DMS 273 (cell line): ENCODE data around the gene STARD13.
A peak's percentile ranks its signal among the peaks of the same experiment; 100 is the strongest.

Experiments used
- DNase-seq: peaks from one replicate; lab custom pipeline; 2025; ENCODE audit not compliant: unreplicated experiment; lab: John Stamatoyannopoulos, UW

Gene STARD13

DNA sequence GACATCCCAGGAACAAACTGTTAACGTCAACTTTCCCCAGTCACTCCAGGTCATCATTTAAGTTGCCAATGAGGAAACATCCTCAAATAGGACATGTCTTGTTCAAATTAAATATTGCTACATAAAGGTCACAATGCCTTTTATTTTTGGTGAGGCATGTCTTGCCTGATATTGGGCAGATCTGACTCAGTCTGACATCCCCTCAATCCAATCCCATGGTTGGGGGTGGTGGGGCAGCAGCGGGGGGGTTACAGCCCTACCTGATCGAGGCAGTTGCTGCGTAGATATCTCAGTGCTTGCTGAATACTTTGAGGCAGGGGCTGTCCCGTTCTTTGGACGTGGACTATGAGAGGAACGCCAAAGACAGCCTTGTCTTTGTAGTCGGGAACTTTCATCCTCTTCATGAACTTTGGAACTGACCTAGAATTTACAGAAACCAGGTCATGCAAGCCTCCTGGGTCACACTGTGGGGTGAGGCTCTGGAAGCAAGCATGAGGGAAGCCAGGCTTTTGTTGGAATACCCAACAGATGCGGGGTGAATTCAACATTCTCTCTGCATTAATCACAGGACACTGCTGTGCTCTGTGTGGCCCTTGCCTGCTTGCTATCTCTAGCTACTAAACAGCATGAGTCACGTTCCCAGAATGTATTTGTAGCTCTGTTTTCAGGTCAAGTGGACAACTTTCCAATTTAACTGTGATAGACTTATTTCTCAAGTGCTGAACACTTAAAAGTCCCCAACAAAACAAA, 159.6 kb downstream of the STARD13 start:
- DNase-seq: peak; percentile 67

DNA sequence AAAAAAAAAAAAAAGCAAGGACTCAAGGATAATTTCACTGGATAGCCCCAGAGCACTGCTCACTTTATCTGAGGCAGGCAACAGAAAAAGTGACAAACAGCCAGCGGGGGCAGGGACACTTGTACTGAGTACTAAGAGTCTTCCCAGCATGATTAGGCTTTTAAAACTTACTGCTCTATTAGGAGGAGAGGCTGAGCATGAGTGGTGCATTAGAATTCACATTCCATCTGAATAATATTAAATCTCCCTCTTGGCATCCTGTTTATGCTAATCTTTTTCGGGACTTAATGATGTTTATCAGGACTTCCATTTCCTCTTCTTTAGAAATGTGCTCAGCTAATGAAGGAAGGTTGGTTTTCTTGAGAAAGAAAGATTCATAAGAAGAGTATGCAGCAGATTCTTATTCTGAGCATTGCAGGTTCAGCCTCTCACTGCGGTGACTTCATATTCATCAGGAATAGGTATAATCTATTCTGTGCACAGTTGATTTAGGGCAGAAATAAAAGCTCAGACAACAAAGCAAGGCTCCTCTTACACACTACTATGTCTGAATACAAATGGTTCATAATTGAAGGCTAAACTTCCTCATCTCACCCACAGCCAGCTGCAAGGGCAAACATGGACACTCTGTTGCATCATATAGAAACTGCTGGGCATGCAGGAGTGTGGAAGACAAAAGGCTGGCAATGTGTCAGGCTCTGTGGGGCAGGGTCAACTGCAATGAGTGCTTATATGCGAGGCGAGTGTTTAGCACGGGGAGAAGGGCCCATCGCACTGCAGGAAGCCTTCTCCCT, 162.3 kb downstream of the STARD13 start:
- DNase-seq: no peak

DNA sequence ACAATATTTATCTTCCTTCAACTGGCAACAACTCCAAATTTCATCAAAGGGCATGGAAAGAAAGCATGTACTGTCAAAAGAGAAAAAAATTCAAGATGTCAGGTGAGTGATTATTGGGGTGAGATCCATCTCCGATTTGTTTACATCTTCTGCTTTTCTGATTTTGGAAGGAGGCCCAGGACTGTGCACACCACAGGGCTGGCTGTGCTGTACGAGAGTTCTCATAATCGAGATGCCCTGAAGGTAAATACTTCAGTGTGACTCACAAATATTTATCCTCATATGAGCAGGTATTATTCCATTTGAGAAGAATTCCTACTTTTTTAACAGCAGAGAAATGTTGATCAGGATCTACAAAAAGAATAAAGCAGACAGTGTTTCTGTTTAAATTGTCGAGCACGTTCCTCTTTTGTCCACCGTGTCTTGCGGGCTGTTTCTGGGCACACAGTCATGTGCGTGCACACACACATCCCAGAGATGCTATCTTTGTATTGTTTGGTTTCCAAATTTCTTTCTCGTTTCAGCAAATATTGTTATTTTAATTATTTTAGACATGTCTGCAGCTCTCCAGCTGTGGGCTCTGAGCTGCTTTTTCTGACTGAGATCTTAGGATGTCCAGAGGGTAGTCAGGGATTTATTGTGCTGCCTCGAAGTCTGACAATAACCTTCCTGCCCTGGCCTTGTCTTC, 165.6 kb downstream of the STARD13 start:
- no peak for DNase-seq

DNA sequence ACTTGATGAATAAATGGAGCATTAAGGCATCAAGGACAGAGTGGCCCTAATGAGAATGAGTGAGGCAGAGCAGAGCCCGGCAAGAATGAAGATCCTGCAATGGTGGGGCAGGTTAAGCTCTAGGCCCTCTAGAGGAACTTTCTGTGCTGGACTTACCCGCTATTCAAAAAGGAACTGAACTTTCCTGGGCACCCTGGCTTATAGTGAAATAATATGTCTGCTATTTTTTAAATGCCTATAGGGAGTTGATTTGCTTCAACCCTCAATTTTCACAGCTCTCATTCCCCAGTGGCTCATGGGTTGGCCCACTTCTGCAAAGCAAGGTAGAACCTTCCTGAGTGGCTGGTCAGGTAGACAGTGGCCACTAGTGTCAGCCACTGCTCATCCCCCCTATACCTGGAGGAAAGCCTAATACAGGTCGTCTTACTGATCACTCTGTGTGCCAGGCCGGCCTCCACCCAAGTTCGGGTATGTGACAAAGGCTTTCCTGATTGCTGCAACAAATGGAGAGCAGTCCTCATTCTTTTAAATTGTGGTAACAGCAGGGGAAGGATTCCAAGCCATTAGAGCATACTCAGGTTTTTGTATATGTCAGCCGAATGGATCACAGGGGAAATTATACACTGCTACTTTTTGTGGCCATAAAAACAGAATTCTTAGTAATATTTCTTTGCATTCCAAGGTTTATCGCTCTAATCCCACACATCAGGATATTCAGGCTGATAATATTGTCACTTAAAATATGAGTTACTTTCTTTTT, 166.4 kb downstream of the STARD13 start:
- DNase-seq: no peak

DNA sequence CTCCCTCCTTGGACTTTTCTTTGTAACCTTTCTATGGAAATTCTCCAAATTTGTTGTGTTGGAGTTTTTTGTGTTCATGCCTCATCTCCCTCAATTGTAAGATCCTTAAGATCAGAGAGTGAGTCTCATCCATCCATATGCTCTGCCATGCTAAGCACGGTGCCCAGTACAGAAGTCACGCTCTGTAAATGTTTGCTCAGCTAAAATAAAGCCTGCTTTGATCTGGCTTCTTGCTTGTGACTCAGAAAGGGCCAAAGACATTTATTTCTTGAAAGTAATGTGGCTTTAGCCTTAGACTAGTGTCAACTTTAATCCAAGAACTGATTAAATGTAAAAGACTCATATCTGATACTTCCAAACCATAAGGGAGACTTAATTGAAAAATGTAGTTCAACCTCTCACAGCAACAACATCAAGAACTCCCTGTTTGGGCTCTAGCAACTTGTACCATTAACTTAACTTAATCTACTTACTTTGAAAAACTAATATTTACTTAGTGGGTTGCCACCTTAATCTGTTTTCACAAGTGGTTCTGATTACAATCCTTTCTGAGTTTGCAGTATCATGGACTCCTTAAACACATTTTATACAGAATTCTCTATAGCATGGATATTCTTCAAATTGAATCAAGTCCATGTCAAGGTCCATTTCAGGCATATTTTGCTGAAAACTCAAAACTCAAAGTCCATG, 169.1 kb downstream of the STARD13 start:
- DNase-seq: no peak

DNA sequence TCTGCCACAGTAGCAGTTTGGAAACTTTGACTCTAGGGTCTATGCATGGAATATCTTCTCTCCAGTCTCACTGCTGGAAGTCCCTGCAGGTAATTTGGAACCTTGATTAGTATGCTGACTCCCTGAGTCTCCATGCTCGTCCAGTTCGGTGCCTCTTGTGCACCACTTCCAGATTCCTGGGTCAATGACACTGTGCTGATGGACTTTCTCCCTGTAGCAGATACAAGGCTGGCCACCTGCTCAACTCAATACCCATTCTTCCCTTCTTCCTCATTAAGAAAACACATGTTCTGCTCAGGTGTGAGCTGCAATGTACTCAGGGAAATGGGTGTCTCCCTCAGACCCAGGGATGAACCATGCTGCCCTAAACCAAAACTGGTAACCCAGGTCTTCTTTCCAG, 170.3 kb downstream of the STARD13 start:
- no peak for DNase-seq

DNA sequence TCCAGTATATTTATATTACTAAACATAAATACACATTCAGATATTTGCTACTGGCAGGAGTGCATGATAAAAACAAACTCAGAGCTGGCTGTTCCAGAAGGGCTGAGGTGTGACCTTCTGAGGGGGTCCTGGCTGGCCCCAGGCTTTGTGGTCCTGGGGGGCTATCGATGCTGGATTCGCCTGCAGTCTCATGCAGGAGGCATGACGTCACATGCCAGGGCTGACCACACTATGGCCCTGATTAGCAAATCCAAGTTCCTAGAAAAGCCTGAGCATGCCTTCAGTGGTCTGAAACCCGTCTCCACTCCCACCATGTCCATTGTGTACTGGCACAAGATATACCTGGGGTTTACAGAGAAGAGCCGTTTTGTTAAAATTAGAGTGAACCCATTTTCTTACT, 171.4 kb downstream of the STARD13 start:
- no peak for DNase-seq

DNA sequence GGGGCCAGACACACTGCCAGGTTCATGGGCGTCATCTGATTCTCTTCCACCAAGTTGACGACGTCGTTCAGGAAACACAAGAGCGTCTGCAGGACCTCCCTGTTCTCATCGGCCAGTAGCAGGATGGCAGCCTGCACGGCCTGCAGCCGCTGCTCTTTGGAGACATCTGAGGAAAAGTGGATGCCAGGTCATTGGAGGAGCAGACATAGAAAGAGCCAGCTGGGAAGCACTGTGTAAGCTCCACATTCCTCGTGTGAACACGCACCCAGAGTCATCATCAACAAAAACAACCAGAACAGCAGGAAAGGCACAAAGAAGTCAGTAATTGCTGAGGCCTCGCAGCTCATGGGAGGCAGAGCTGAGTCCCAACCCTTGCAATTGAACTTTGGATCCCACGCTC, 172.8 kb downstream of the STARD13 start:
- DNase-seq: no peak

DNA sequence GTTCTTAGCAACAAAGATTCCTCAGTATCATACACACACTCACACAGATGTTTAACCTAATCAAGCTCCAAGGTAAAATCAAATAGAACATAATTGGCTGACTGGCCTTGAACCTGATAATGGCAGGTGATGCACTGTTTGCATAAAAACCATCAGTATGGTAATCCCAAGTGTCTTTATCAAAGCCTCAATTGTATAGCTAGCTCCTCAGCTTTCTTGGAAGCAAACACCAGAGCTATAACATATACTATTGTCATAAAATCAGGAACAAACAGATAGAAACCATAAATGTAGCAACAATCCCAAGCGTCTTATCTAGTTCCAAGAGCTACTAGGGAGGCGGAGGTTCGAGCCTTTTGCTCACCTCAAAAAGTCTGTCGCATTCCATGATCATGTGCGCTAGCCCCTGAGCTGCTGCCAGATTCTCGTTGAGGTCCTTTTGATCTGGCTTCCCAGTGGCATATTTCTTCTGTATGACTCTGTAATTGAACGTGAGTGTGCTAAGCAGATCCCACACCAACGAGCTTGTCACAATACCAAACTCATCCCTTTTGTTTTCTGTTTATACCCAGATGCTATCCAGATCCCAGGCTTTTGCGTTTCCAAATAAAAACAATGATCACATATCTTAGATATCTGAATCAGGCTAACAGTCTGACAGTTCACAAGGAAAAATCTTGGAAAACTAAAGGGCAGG, 174.0 kb downstream of the STARD13 start:
- no peak for DNase-seq

DNA sequence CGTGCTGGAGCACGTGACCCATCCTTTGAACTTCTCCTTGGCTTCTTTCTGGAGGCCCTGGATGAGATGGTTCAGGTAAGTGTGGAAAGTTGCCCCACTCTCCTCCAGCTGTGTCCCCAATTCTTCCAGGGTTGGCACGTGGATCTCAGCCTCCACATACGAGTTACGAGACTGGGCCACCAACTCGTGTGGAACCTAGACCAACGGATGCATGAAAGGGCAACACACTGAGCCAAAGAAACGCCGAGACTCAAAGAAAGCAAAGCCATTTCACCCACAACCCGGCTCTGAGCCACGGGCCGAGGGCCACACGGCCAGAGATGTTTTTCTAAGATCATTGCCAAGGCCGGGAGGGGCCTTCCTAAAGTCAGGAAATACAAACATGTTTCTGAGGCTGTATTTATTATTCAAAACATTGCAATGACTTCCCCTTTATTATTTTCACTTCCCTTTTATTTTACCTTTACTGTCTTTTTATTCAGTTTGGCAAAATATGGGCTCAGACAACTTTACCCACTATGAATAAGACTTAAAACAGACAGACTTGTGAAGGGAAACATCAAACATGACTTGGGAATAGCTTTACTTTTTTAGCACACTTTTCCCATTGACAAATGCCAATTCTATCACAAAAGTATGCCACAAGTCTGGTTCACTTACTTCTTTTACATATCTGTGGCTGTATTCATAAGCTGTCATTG, 174.7 kb downstream of the STARD13 start:
- no peak for DNase-seq

DNA sequence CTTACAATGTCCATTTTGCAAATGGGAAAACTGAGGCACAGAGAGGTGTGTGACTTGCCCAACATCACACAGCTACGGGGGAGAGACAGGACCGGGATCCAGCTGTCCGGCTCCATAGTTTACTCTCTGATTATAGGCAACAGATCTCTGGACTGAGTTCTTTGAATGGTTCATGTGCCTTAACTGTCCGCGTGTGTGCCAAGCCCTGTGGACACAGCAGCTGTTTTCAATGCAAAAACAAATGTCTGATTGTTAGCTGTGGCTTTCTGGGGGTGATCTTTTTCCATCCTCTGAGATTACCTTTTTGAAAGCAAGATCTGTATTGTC, 175.2 kb downstream of the STARD13 start:
- no peak for DNase-seq

DNA sequence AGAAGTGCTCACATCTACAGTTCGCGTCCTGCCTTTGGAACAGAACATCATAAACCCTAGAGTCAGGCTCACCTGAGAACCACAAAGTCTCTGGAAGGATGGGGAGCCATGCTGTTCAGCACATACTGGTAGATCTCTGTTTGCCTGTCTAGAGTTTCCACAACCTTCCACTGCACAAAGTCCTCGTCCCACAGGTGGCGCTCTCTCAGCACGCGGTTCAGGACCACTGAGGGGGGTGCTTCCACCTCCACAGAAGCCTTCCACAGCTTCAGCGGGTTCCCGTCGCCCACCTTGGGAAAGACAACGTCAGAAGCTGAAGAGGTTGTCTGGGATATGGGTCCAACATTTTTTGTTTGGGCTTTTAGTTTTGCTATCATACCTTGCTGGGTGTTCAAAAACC, 175.8 kb downstream of the STARD13 start:
- peak; percentile 12 for DNase-seq

DNA sequence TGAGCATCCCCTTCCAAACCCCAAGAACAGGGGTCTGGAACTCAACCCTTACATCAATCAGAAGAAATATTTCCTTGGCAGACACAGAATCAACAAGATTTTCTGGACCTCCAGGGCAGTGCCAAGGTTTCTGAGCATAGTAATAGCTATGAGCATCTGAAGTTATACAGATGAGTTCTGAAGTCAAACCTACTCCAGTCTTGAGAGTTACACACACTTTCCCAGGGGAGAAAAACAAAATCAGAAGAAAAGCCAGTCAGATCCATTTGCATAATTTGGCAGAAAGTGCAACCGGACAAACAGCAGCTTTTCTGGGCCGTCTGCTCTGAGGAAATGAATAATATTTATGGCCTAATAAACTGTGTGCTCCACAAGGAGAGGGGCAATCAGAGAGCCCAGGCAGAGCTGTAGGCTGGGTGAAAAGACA, 176.3 kb downstream of the STARD13 start:
- no peak for DNase-seq

DNA sequence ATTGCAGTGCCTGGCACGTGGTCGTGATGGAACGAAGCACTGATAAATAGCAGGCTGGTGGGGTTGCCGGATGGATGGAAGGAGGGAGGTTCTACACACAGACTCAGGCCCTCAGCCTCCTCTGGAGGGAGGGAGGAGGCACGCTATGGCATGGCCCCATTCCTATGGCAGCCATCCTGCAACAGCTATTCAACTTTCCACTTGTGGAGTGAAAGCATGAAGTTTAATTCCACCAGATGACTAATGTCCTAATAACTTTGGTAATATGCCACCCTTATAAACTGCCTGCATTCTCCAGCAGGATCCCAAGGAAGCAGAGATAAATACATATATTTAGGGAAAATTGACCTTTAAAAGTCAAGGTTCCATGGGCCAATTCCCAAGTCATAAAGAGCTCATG, 176.9 kb downstream of the STARD13 start:
- no peak for DNase-seq

DNA sequence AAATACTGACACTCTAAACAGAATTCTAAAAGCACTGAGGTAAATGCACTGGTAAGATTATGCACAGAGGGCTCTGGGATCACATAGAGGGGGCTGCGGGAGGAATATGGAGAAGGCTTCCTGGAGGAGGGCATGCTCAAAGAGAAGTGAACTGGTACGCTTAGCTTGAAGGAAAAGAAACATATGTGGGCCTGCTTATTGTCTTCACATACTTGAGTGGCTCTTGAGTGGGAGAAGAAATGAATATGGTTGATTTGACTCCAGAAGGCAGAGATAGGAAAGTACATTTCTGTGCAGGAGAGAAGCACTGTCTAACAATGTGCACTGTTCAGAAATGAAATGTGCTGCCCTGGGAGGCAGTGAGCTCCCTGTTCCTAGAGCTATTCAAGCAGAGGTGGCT, 178.2 kb downstream of the STARD13 start:
- no peak for DNase-seq

DNA sequence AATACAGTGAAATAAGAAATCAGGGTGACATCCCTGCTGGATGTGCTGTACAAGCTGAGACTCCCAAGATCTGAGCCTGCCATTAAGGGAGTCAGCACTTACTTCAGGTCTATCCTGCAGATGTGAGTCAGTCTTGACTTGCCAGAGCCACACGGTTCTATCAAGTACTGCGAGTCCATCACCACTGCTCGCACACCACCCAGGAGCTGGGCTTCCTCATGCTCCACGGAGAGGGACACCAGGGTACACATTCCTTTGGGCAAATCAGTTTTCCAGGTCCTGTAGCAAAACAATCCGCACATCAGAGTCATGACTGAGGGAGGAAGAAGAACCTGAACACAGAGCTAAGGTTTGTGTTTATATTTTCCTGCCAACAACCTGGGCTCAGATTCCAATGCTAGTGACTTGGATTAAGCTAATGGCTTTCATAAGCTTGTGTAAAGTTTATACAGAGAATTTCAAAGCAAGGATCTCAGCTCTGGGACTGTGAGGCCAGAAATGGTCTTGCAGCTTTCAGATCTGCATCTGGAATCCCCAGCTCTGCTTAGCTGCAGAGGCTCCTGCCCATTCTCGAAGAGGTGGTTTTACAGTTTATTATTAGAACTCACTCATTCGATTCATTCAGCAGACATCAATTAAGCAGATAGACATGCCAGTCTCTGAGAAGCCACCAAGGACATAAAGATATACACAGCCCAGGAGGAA, 178.7 kb downstream of the STARD13 start:
- no peak for DNase-seq

DNA sequence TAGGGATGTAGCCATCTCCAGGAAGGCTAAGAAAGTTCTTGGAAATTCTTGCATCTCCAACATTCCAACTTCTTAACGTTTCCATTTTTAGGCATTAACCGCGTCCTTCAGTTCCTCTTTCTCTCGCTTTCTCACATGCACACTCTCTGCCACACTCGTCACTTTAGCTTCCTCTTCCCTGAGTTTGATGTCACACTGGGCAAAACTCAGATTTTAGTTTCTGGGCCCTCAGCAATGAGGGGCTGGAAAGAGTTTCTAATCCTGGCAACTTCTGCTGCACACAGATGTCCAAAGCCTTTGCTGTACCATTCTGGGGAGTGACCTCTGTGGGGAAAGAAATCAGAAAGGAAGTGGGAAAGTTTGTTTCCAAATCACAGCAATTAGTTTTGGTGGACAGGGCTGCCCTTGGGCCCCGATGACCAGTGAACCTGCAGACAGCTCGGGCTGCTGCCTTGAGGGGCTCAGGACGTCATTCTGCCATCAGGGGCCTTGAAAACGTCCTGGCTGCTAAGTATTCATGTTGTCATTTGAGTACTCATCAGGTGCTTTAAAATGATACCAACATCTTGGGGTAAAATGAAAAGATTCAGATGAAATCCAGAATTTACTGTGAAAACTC, 180.1 kb downstream of the STARD13 start:
- no peak for DNase-seq

DNA sequence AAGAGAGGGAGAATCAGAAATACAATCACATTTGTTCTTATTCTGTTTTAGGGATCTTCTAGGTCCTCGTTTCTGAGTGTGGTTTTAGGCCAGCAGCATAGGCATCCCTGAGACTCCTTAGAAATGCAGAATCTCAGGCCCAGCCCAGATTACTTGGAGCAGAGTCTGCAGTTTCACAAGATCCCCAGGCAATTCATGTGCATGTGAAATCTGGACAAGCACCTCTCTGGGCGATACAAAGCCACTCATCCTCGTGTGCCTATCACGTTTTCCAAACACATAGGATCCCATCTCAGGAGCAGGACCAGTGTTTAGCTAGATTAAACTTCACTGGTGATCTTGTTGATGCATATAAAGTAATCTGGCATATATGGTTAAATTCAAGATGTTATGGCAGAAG, 182.1 kb downstream of the STARD13 start:
- DNase-seq: no peak

DNA sequence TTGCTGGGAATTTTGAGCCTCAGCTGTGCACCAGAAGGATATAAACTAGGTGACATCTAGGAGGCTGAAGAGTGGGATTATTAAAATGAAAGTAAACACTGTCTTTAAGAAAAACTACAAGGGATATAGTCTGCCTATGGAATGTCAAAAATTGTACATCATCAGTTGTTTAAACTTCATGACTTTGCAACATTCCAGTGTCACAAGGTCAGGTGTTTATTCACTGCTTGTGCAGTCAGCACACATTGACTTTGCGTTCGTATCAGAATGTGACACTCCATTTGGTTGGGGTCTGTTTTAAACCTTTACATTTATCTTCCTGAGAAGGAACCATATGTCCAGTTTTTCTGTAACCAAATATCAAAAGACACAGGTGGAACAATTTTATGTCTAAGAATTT, 183.7 kb downstream of the STARD13 start:
- DNase-seq: no peak
